ENCODE measurements around the gene SLAIN1.

DNA sequence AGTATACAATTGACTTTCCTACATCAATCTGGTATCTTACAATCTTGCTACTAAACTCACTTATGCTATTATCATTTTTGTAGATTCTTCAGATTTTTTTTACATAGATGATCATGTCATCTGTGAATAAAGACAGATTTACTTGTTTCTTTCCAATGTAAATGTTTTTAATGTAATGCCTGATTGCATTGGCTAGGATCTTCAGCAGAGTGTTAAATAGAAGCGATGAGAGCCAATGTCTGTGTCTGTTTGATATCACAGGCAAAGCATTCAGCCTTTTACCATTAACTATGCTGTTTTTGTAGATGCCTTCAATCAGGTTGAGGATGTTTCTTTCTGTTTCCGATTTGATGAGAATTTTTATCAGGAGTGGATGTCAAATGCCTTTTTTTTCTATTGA is 19.2 kb downstream of the SLAIN1 start:
- TF ChIP-seq CTCF (IDR thresholded peaks at IDR 0.05), result no peak
- TF ChIP-seq POLR2A (IDR thresholded peaks at IDR 0.05), result no peak
- TF ChIP-seq POLR2AphosphoS5 (IDR thresholded peaks at IDR 0.05), result no peak
